GM19372 (cell line): ENCODE results near the gene TGM6.

Source experiments
- ATAC-seq: cut with Tn5 transposase; IDR thresholded peaks from one replicate; pipeline ENCODE4 v1.9.1; 2021; ENCODE audit warnings: mild to moderate bottlenecking, low read depth, moderate library complexity; ENCODE audit not compliant: unreplicated experiment

The TGM6 gene

DNA sequence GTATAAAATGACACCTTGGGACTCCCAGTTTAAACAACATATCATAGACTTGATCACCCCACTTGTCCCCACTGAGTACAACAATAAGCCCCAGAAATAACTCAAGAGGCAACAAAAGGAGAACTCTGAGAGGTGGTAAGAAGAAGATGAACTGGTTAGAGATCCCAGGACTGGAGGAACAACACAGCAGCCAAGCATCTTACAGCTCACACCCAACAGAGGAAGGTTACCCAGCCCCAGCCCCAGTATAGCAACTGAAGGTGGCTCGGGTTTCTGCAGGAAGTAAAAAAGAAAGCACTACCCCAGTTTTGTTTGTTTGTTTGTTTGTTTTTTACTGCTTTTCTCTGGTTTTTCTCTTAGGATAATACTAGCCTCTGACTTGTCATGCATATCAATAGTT lies 17.1 kb upstream of the TGM6 start:
- ATAC-seq, result no peak

DNA sequence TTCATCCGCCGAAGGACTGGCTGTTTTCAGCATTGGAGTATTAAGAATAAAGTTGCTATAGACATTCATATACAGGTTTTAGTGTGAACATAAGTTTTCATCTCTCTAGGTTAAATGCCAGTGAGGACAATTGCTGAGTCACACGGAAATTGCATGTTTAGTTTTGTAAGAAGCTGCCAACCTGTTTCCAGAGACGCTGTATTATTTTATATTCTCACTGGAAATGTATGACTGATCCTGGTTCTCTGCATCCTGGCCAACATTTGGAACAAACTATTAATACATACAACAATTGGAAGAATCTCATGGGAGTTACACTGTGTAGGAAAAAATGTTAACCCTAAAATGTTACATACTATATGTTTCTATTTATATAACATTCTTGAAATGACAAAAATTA lies 16.7 kb upstream of the TGM6 start:
- ATAC-seq, result no peak

GRCh38 chr20:2365091-2365490 lies 15.6 kb upstream of the TGM6 start:
- no peak for ATAC-seq

DNA sequence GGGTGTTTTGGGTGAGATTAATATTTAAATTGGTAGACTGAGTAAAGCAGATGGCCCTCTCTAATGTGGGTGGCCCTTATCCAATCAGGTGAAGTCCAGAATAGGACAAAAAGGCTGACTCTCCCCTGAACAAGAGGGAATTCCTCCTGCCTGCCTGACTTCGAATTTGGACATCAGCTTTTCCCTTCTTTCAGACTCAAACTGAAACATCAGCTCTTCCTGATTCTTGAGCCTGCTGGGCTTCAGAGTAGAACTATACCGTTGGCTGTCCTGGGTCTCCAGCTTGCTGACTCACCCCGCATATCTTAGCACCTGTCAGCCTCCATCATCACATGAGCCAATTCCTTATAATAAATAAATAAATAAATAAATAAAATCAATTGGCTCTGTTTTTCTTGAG lies 15.0 kb upstream of the TGM6 start:
- no peak for ATAC-seq

DNA sequence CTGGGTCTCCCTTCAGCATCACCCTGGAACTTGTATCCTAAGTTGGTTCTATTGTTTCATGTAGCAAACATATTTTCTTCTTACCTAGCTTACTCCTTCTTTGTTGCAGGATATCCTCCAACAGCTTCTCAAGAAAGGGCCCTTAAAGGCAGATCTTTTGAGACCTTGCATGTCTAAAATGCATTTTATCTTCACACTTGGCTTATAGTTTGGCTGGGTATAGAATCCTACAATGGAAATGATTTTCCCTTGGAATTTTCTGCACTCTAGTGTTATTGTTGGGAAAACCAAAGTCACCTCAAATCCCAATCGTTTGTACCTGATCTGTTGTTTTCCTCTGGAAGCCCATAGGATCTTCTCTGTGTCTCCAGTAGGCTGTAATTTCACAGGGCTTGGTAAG lies 12.1 kb upstream of the TGM6 start:
- ATAC-seq, result no peak

DNA sequence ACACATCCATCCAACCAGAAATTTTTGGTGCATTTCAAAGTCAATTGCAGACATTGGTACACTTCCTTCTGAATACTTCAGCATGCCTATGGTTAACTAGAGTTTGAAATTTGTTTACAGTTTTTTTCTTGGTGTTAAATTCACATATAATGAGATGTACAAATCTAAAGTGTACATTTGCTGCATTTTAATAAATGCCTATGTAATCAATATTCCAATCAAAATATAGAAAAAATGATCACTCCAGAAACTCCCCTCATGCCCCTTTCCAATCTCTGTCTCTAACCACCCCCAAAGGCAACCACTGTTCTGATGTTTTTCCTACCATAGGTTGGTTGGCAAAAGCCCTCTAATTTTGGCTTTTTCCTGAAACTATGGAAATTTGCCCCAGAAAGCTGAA lies 7.6 kb upstream of the TGM6 start:
- no peak for ATAC-seq

GRCh38 chr20:2374346-2375125 lies 6.2 kb upstream of the TGM6 start:
- ATAC-seq, result no peak

DNA sequence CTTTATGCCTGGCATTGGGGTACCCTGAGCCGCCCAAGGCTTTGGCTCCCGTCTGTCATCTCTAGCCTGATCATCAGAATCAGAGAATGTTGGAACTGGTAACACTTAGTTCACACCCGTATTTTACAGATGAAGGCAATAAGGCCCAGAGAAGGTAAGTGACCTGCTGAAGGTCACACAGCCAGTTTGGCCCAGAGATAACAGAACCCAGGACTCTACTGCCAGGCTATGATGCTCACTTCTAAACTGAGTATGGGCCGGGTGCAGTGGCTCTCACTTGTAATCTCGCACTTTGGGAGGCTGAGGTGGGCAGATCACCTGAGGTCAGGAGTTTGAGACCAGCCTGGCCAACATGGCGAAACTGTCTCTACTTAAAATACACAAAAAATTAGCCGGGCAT lies 1.8 kb upstream of the TGM6 start:
- ATAC-seq, result no peak

DNA sequence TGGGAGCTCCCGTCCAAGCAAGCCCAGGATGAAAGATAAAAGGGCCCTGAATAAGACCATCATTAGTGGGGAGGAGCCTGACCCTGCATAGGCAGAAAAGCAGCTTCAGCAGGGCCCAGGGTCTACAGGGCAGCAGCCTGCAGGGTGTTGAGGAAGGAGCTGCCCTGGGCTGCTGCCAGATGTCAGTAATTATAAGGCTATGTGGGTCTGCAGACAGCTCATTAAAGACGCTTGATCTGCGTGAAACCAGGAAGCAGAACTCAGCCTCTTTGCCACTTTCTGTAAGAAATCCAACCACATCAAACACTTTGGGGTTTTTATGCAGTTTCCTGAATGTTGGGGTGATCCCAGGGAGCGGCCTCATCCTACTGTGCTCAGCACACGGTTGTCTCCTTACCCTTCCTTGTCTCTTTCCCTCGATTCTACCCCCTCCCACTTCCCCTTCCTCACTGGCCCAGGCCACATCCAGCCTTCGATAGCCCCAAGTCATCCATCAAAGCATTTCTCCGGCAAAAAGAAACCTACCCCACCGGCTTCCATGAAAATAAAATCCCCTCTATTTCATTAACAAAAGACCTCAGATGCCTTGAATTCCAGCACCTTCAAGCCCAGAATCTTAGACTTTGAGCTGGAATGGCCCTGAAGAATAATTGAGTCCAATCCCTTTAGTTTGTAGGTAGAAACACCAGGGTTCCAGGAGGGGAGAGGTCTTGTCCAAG lies 1.0 kb upstream of the TGM6 start:
- no peak for ATAC-seq

DNA sequence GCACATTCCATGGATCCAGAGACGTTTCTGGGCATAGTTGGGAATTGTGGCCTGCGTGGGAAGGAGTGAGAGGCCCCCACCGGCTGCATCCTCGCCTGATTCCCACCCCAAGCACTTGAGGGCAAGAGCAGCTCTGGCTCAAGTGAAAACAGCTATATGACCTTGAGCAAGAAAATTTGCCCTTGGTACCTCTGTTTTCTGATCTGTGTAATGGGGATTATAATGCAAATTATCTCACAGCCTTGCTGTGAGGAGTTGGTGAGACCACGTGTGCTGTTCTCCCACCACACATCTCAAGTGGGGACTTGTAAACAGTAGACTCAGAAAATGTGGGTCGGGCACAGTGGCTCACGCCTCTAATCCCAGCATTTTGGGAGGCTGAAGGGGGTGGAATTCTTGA lies 602 bp downstream of the TGM6 start:
- no peak for ATAC-seq

GRCh38 chr20:2382833-2383232 lies 2.1 kb downstream of the TGM6 start:
- no peak for ATAC-seq

DNA sequence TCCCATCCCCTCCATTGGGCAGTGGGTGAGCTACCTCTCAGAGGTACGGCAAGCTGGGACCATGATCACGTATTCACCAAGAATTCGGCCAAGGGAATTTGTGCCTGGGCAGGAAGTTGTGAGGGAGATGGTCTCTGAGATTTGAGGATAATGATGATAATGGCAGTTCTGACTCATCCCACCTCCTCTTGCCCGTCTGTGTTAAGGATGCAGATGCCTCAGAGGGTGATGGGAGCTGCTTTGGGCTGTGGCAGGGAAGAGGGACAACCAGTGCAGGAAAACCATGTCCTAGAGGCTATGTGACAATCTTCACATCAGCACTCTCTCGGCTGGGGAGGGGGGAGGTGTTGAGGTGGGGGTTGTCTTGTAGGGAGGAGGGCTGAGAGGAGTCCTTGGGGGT lies 4.3 kb downstream of the TGM6 start:
- no peak for ATAC-seq

DNA sequence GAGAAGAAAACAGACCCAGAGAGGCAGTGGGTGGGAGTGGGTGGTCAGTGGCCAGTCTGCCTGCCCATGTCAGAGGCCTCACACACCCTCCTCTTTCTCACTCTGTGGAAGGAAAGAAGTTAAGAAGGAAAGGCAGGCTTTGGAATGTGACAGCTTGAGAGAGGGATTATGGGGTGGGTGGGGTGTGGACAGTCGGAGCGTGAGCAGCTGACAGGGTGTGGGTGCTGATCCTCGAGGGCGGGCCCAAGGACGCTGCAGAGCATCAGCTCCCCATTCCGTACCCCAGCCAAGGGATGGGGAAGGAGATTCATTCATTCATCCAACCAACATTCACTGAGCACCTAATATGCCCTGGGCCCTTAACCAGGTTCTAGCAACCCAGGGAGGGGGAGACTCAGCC lies 4.8 kb downstream of the TGM6 start:
- ATAC-seq, result no peak

DNA sequence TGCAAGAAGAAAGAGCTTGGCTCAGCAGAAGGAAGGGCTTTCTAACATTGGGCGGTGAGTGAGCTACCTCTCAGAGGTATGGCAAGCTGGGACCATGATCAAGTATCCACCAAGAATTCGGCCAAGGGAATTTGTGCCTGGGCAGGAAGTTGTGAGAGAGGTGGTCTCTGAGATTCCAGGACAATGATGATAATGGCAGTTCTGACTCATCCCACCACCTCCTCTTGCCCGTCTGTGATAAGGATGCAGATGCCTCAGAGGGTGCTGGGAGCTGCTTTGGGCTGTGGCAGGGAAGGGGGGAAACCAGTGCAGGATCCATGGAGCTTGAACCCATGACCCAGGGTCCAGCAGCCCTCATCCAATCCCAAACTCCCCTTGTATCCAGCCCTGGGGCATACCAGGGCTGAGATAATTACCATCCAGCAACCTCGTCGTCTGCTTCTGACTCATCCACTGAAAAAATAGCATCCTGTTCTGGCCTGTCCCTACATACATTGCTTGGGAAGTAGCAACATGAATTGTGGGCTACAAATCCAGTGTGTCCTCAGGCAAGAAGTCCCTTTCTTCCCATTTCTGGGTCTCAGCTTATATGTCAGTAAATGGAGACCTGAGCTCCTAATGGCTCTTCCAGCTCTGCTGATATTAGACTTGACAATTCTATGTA lies 5.9 kb downstream of the TGM6 start:
- no peak for ATAC-seq

- no peak for ATAC-seq
These were observed 6.5 kb downstream of the TGM6 start for GRCh38 chr20:2387180-2387577.

DNA sequence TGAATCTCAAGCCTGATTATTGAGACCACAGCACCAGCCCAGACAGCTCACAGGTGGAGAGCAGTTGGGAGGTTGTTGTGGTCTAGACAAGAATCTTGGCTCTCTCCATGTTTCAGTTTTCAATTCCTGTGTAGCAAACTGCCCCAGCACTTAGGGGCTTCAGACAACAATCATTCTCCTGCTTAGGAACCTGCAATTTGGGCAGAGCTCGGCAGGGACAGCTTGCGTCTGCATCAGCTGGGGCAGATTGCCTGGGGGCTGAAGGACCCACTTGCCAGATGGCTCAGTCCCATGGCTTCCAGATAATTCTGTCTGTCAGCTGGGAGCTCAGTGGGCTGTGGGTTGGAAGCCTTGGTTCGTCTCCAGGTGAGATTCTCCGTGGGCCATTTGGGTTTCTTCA lies 6.9 kb downstream of the TGM6 start:
- no peak for ATAC-seq

DNA sequence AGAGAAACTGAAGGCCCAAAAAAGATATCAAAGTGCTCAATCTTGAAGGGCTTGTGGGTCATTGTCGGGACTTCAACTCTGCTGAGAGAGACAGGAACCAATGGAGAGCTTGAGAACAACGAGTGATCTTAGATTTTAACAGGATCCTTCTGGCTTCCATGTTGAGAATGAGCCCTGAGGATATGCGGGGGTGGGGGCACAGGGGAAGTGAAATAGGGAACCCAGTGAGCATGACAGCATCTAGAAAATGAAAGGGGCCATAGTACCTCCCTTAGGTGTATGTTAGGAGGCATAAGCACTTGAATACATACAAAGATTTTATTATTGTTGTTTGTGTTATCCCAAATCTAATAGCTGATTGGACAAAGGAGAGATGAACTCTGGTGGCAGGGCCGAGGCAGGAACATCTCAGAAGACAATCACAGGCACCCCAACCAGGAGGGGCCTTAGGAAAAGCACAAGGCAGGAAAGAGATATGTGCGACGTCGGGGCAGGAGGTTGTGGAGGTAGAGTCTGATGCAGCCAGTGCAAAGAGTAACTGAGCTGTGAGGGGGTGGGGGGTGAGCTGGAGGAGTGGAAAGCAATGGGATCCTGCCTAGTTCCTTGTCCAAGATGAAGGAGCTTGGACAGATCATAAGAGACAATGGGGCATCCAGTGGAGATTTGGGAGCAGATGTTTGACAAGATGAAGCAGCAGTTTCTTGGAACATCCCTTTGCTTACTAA lies 10.4 kb downstream of the TGM6 start:
- no peak for ATAC-seq

DNA sequence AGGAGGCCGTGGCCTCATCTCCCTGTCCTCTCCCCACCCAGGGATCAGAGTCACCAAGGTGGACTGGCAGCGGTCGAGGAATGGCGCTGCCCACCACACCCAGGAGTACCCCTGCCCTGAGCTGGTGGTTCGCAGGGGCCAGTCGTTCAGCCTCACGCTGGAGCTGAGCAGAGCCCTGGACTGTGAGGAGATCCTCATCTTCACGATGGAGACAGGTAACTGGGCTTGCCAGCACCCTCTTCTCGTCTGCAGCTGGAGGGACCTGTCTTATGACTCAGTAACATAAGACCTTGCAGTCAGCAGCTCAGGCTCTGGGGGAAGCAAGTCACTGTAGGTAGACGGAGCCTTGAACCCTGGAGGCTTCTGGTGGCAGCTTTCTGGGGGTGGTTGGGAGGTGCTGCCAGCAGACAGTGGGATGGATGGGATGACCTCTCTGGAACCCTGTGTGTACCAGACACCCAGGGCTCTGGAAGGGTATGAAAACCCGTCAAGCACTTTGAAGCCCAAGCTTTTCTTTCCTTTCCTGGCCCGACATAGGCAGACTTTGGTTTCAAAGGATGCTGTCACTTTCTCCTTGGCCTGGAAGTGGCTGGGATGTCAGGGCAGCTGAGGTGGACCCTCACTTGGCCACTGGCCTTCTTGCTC lies 13.8 kb downstream of the TGM6 start:
- ATAC-seq, result no peak

DNA sequence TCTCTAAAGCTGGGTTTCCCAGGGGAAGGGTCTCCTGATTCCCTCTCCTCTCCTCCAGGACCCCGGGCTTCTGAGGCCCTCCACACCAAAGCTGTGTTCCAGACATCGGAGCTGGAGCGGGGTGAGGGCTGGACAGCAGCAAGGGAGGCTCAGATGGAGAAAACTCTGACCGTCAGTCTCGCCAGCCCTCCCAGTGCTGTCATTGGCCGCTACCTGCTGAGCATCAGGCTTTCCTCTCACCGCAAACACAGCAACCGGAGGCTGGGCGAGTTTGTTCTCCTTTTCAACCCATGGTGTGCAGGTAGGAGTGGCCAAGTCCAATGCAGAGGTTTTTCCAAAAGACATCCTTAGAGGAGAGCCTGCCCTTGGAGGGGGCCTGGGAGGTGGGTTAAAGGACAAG lies 14.4 kb downstream of the TGM6 start:
- no peak for ATAC-seq

- ATAC-seq, result no peak
These were observed 15.6 kb downstream of the TGM6 start for GRCh38 chr20:2396241-2396814.
